PFSK-1 (cell line): ENCODE data around the gene DISC1.

Experiments
- FOXP2 ChIP-seq: optimal IDR thresholded peaks from 2 replicates; pipeline ENCODE3; 2011; ENCODE audit warnings: borderline replicate concordance, control low read depth, inconsistent platforms; ENCODE audit not compliant: insufficient read depth; ENCODE audit errors: extremely low read length, extremely low read depth
- POLR2AphosphoS5 ChIP-seq: IDR thresholded peaks from 2 replicates; pipeline ENCODE4 v1.6.1; 2012; ENCODE audit warnings: low read depth, mild to moderate bottlenecking, control low read depth, low read length, moderate library complexity
- REST ChIP-seq, 2 experiments: IDR thresholded peaks; 2 replicates each; pipeline versions ENCODE4 v1.6.1 to v1.8.0; 2011 to 2012; ENCODE audit warnings: low read depth in 2 of 2, low read length in 2 of 2, control low read depth in 1 of 2, inconsistent platforms in 1 of 2, mild to moderate bottlenecking in 1 of 2, moderate library complexity in 1 of 2; ENCODE audit not compliant: insufficient read depth in 1 of 2
- SIN3A ChIP-seq: IDR thresholded peaks from 2 replicates; pipeline ENCODE4 v1.6.1; 2012; ENCODE audit warnings: mild to moderate bottlenecking, low read length, moderate library complexity, borderline replicate concordance; ENCODE audit not compliant: insufficient read depth
- TAF1 ChIP-seq: IDR thresholded peaks from 2 replicates; pipeline ENCODE4 v1.6.1; 2012; ENCODE audit warnings: low read length, control low read depth, borderline replicate concordance; ENCODE audit not compliant: insufficient read depth

The DISC1 gene

GRCh38 chr1:232011961-232012360 lies 385.4 kb downstream of the DISC1 start:
- TF ChIP-seq REST (IDR thresholded peaks at IDR 0.05; ENCODE audit: insufficient read depth in 1 of 2, low read depth in 2 of 2, low read length in 2 of 2) (no peak), FOXP2 (no peak), POLR2AphosphoS5 (no peak), SIN3A (no peak), TAF1 (no peak)

GRCh38 chr1:232012773-232013386 lies 386.3 kb downstream of the DISC1 start:
- TF ChIP-seq SIN3A (no peak), TAF1 (no peak), REST (IDR thresholded peaks at IDR 0.05; ENCODE audit: insufficient read depth in 1 of 2, low read depth in 2 of 2, low read length in 2 of 2) (0 out of 4 replicates have a peak, but pooled peaks of 1 of the 2 experiments have one; percentile 54), POLR2AphosphoS5 (no peak)

GRCh38 chr1:232014941-232015340 lies 388.4 kb downstream of the DISC1 start:
- TF ChIP-seq FOXP2 (no peak), POLR2AphosphoS5 (no peak), REST (IDR thresholded peaks at IDR 0.05; ENCODE audit: insufficient read depth in 1 of 2, low read depth in 2 of 2, low read length in 2 of 2) (no peak), SIN3A (no peak), TAF1 (no peak)

GRCh38 chr1:232016616-232017015 lies 390.0 kb downstream of the DISC1 start:
- TF ChIP-seq FOXP2 (no peak), REST (IDR thresholded peaks at IDR 0.05; ENCODE audit: insufficient read depth in 1 of 2, low read depth in 2 of 2, low read length in 2 of 2) (no peak), SIN3A (no peak), TAF1 (no peak), POLR2AphosphoS5 (no peak)
